ENCODE data around the gene KANK4. TPM values are rescaled to one million over a fixed set of nuclear protein-coding genes. Genes with fewer than 3 reads are reported as not detected.

KANK4 gene
- total RNA-seq, 1 donor, result under 0.01 TPM

DNA sequence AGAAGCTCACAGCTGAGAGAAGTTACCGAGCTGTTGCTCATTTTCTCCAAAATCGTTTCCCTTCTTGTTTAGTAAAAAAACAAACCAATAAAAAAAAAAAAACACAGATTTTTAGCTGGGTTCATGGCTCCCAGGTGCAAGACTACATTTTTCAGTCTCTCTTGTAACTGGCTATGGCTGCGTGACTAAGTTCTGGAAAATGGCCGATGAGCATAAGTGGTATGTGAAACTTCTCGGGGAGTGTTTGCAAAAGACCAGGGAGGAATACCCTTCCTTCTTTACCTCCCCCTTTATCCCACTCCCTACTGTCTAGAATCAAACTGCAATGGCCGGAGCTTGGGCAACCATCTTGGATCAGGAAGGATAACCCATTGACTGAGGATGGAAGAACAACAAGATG, 38.7 kb upstream of the KANK4 start:
- no peak overlapping the region for H3K4me2 ChIP-seq (ENCODE audit: insufficient read depth, low read length)
- no peak overlapping the region for H3K4me3 ChIP-seq (ENCODE audit: insufficient read depth, low read length)
- H3K4me1 ChIP-seq (ENCODE audit: insufficient read depth, low read length), result no peaks in the 10 kb centered on the region
- H3K79me2 ChIP-seq (ENCODE audit: insufficient read depth, low read length), result no peaks in the 10 kb centered on the region
- no peak overlapping the region for H2AFZ ChIP-seq (ENCODE audit: low read length)
- DNase-seq (ENCODE audit: insufficient read length, low spot score, missing footprints), result no peak
- no peaks in the 10 kb centered on the region for H4K20me1 ChIP-seq (ENCODE audit: insufficient read depth, low read length)
- TF ChIP-seq, protein P1, sequence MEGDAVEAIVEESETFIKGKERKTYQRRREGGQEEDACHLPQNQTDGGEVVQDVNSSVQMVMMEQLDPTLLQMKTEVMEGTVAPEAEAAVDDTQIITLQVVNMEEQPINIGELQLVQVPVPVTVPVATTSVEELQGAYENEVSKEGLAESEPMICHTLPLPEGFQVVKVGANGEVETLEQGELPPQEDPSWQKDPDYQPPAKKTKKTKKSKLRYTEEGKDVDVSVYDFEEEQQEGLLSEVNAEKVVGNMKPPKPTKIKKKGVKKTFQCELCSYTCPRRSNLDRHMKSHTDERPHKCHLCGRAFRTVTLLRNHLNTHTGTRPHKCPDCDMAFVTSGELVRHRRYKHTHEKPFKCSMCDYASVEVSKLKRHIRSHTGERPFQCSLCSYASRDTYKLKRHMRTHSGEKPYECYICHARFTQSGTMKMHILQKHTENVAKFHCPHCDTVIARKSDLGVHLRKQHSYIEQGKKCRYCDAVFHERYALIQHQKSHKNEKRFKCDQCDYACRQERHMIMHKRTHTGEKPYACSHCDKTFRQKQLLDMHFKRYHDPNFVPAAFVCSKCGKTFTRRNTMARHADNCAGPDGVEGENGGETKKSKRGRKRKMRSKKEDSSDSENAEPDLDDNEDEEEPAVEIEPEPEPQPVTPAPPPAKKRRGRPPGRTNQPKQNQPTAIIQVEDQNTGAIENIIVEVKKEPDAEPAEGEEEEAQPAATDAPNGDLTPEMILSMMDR (IDR thresholded peaks at IDR 0.05; ENCODE audit: extremely low read depth, low read depth, low read length), result no peak
- no peak overlapping the region for H3K27ac ChIP-seq (ENCODE audit: low read depth, low read length)
- H3K27me3 ChIP-seq (ENCODE audit: insufficient read depth, low read length), result no peaks in the 10 kb centered on the region
- H3K9me3 ChIP-seq (ENCODE audit: low read depth, low read length), result no peaks in the 10 kb centered on the region
- H3K36me3 ChIP-seq (ENCODE audit: insufficient read depth, low read length), result no peaks in the 10 kb centered on the region

DNA sequence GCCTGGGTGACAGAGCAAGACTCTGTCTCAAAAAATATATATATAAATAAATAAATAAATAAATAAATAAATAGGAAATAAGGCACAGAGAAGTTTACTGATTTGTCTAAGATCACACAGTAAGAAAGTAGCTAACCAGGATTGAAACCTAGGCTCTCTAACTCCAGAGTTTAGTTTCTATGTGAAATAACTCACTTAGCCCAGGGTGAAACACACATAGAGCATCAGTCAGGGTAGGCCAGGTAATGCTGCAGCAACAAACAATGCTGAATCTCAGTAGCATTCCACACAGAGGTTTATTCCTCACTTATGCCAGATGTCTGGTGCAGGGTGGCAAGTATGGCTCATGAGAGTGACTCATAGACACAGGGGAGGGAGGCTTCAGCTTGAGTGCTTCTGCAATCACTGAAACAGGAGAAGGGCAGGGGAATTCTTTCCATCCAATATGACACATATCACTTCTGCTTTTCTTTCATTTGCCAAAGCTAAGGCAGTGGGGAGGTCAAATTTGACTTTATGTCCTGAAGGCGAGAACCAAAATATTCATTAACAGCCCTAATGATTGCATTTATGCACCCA, 37.1 kb upstream of the KANK4 start:
- Histone ChIP-seq H3K4me2 (ENCODE audit: insufficient read depth, low read length) (no peak overlapping the region), H4K20me1 (ENCODE audit: insufficient read depth, low read length) (no peaks in the 10 kb centered on the region), H3K4me1 (ENCODE audit: insufficient read depth, low read length) (no peaks in the 10 kb centered on the region), H3K79me2 (ENCODE audit: insufficient read depth, low read length) (no peaks in the 10 kb centered on the region), H3K27ac (ENCODE audit: low read depth, low read length) (no peak overlapping the region), H3K9me3 (ENCODE audit: low read depth, low read length) (no peaks in the 10 kb centered on the region), H2AFZ (ENCODE audit: low read length) (no peak overlapping the region), H3K36me3 (ENCODE audit: insufficient read depth, low read length) (no peaks in the 10 kb centered on the region), H3K27me3 (ENCODE audit: insufficient read depth, low read length) (no peaks in the 10 kb centered on the region), H3K4me3 (ENCODE audit: insufficient read depth, low read length) (no peak overlapping the region)
- DNase-seq (ENCODE audit: insufficient read length, low spot score, missing footprints), result peak; percentile 97
- TF ChIP-seq, protein P1 (IDR thresholded peaks at IDR 0.05; ENCODE audit: extremely low read depth, low read depth, low read length), result no peak

DNA sequence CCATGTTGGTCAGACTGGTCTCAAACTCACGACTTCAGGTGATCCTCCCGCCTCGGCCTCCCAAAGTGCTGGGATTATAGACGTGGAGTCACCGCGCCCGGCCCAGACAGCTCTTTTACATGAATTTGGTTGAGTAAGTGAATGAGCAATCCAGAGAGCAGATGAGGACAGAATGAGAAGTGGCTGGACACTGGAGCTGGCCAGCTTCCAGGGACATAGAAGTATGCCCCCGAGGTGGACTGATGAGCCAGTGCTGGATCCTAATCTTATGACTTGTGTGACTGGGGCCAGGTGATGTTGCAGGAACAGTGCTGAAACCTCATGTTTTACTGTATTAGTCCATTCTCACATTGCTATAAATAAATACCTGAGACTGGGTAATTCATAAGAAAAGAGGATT, 35.9 kb upstream of the KANK4 start:
- Histone ChIP-seq H3K79me2 (ENCODE audit: insufficient read depth, low read length) (no peaks in the 10 kb centered on the region), H4K20me1 (ENCODE audit: insufficient read depth, low read length) (no peaks in the 10 kb centered on the region), H3K4me3 (ENCODE audit: insufficient read depth, low read length) (no peak overlapping the region), H3K4me2 (ENCODE audit: insufficient read depth, low read length) (no peak overlapping the region), H3K27ac (ENCODE audit: low read depth, low read length) (no peak overlapping the region), H3K36me3 (ENCODE audit: insufficient read depth, low read length) (no peaks in the 10 kb centered on the region), H3K9me3 (ENCODE audit: low read depth, low read length) (no peaks in the 10 kb centered on the region), H3K4me1 (ENCODE audit: insufficient read depth, low read length) (no peaks in the 10 kb centered on the region), H2AFZ (ENCODE audit: low read length) (no peak overlapping the region), H3K27me3 (ENCODE audit: insufficient read depth, low read length) (no peaks in the 10 kb centered on the region)
- TF ChIP-seq, protein P1 (IDR thresholded peaks at IDR 0.05; ENCODE audit: extremely low read depth, low read depth, low read length), result no peak
- no peak for DNase-seq (ENCODE audit: insufficient read length, low spot score, missing footprints)

DNA sequence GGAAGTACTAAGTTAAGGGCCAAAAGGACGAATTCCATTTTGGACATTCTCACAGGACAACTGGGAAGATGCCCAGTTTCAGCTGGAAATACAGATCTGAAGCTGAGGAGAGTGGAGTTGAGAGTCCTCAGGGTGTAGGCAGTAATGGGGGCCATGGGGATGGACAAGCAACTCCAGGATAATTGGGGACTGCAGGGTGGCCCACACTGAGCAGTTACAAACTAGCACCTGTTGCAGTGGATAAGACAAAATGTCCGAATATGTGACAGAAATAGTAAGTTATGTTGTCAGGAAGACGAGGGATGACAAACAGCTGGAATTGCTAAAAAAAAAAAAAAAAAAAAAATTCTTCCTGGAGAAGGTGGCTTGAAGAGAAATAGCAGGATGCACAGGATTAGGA, 34.6 kb upstream of the KANK4 start:
- no peaks in the 10 kb centered on the region for H3K27me3 ChIP-seq (ENCODE audit: insufficient read depth, low read length)
- no peaks in the 10 kb centered on the region for H4K20me1 ChIP-seq (ENCODE audit: insufficient read depth, low read length)
- H3K4me3 ChIP-seq (ENCODE audit: insufficient read depth, low read length), result no peak overlapping the region
- no peak overlapping the region for H3K27ac ChIP-seq (ENCODE audit: low read depth, low read length)
- H3K4me2 ChIP-seq (ENCODE audit: insufficient read depth, low read length), result no peak overlapping the region
- no peaks in the 10 kb centered on the region for H3K9me3 ChIP-seq (ENCODE audit: low read depth, low read length)
- H2AFZ ChIP-seq (ENCODE audit: low read length), result no peak overlapping the region
- no peaks in the 10 kb centered on the region for H3K4me1 ChIP-seq (ENCODE audit: insufficient read depth, low read length)
- H3K36me3 ChIP-seq (ENCODE audit: insufficient read depth, low read length), result no peaks in the 10 kb centered on the region
- TF ChIP-seq, protein P1 (IDR thresholded peaks at IDR 0.05; ENCODE audit: extremely low read depth, low read depth, low read length), result no peak
- DNase-seq (ENCODE audit: insufficient read length, low spot score, missing footprints), result no peak
- H3K79me2 ChIP-seq (ENCODE audit: insufficient read depth, low read length), result no peaks in the 10 kb centered on the region
